ENCODE data around the gene LIN7B.
"Not testable (repeated sequence)": the region's sequence is repeated elsewhere in the genome, so short reads cannot be mapped to it uniquely, and the experiment has no call there.

Gene LIN7B

DNA sequence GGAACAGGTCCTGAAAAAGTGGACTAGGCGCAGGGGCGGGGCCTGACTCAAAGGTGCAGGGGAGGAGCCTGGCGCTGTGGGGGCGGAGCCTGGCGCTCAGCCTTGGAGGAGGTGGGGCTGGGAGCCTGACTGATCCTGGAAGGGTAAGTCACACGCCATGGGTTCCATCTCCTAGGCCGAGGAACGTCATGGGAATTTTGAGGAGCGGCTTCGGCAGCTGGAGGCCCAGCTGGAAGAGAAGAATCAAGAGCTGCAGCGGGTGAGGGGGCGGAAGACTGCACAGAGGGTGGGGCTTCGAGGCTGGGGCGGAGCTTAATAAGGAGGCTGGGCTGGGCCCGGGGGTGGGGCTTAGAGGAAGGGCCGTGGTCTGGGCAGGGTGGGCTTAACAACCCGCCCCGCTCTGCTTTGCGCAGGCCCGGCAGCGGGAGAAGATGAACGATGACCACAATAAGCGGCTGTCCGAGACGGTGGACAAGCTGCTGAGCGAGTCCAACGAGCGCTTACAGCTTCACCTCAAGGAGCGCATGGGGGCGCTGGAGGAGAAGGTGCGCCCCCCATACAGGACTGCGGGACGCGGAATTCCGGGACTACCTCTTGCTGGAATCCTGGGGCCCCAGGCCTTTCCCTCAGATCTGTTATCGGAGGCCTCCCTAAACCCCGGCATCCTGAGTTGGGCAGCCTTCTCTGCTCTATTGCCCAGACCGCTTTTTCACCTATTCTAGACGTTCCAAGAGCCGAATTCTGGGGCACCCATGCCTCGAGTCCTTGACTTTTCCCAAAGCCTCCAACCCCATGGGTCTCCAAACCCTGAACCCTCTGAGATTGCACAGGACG is 19.7 kb downstream of the LIN7B start:
- peak overlapping the region in 2 of 21 experiments; percentile 15 to 50 for H3K27ac ChIP-seq
- peak overlapping the region in 1 of 7 experiments; percentile 5 for H3K4me3 ChIP-seq

DNA sequence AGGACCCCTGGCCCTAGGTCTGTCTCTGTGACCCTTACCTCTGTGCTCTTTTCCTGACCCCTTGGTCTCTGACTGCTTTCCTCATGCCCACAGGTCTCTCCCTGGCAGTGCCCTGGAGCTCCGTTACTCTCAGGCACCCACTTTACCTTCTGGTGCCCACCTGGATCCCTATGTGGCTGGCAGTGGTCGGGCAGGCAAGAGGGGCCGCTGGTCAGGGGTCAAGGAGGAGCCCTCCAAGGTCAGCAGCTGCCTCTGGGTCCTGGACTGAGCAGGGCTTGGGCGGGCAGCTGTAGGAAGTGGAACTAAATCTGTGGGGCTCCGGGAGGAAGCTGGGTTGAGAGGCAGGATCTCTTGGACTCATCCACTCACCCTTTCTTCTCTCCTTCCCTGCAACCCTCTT is 21.5 kb downstream of the LIN7B start:
- H3K4me3 ChIP-seq: no peak overlapping the region
- H3K27ac ChIP-seq: no peak overlapping the region

DNA sequence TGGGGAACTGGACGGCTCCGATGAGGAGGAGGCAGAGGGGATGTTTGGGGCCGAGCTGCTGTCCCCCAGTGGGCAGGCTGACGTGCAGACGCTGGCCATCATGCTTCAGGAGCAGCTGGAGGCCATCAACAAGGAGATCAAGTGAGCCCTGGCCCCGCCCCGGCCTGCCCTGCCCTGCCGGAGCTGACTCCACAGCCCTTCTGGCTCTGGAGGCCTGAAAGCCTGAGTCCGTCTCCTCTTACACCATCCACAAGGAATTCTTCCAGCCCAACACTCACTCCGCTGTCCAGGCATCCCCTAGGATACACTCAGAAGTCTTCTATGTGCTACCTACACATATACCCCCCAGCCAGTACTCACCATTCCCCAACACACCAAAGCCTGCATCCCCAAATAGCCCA is 22.6 kb downstream of the LIN7B start:
- H3K27ac ChIP-seq: peak overlapping the region in 1 of 21 experiments; percentile 30
- H3K4me3 ChIP-seq: no peak overlapping the region

GRCh38 chr19:49140951-49141350 is 26.8 kb downstream of the LIN7B start:
- Histone ChIP-seq H3K4me3 (no peak overlapping the region), H3K27ac (no peak overlapping the region)

- Histone ChIP-seq H3K27ac (no peak overlapping the region), H3K4me3 (no peak overlapping the region)
These were observed 27.2 kb downstream of the LIN7B start for GRCh38 chr19:49141352-49141751.

GRCh38 chr19:49142866-49143335 is 28.7 kb downstream of the LIN7B start:
- no peak overlapping the region for H3K27ac ChIP-seq
- H3K4me3 ChIP-seq: peak overlapping the region in 5 of 7 experiments; percentile 21 to 30 (median 27)

DNA sequence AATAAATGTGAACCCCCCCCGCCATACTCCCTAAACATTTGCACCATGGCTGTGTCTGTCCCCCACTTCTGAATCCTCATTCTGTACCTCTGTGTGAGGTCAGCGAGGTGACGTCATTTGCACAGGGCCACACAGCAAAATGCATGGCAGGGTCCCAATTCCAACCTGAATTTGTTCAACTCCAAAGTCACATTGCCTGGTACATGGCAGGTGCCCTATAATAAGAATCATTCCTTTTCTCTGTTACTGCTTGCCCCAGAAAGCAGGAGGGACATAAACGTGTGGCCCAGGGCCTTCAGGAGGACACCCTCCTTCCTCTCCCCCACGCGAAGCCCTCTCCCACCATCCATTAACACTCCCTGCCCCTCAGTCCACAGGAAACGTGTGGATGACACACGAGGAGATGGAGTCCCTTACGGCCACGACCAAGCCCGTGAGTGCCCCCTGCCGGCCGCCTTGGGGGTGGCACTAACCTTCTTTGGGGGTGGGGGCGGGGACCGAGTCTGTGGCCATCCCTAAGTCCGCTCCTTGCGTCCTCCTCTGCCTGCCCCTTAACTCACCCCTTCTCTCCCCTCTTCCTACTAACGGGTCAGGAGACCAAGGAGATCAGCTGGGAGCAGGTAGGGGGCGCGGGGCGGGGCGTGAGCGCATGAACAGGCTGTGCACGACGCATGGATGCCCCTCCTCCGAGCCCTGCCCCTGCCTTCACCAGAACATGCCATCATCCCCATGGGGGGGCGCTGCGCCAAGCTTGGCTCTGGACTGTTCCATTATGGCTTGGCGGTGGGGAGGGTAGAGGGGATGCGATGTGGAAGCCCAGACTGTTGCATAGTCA is 31.6 kb downstream of the LIN7B start:
- H3K4me3 ChIP-seq: no peak overlapping the region
- H3K27ac ChIP-seq: no peak overlapping the region

- not testable (repeated sequence) for H3K27ac ChIP-seq, H3K4me3 ChIP-seq
These were observed 32.2 kb downstream of the LIN7B start for GRCh38 chr19:49146408-49146770.

GRCh38 chr19:49148044-49148682 is 34.0 kb downstream of the LIN7B start:
- peak overlapping the region in 6 of 21 experiments; percentile 10 to 84 (median 34) for H3K27ac ChIP-seq
- peak overlapping the region in 2 of 7 experiments; percentile 68 to 78 for H3K4me3 ChIP-seq

- peak overlapping the region; percentile 44 to 78 (median 50) for H3K4me3 ChIP-seq
- peak overlapping the region in 18 of 21 experiments; percentile 13 to 86 (median 69) for H3K27ac ChIP-seq
These were observed 34.8 kb downstream of the LIN7B start for GRCh38 chr19:49148784-49149651.

- Histone ChIP-seq H3K27ac (peak overlapping the region; percentile 13 to 86 (median 67)), H3K4me3 (peak overlapping the region; percentile 44 to 78 (median 50))
These were observed 35.5 kb downstream of the LIN7B start for GRCh38 chr19:49149652-49150105.

- peak overlapping the region; percentile 44 to 78 (median 50) for H3K4me3 ChIP-seq
- peak overlapping the region; percentile 13 to 86 (median 67) for H3K27ac ChIP-seq
These were observed 36.2 kb downstream of the LIN7B start for GRCh38 chr19:49150106-49150943.

DNA sequence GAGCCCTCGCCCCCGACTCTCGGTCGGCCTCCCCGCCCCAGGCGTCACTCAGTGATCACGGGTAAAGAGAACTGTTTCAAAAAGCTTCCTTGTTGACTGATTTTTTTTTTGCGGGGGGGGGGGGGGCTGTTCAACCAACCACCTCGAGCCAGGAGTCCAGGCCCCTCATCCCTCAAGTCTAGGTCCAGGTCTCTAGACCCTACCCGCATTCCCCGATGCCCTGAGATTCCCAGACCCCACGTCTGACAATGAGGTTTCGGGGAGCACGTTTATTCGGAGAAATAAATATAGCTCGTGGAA is 36.7 kb downstream of the LIN7B start:
- Histone ChIP-seq H3K27ac (peak overlapping the region in 19 of 21 experiments; percentile 24 to 86 (median 71)), H3K4me3 (peak overlapping the region; percentile 44 to 78 (median 50))

DNA sequence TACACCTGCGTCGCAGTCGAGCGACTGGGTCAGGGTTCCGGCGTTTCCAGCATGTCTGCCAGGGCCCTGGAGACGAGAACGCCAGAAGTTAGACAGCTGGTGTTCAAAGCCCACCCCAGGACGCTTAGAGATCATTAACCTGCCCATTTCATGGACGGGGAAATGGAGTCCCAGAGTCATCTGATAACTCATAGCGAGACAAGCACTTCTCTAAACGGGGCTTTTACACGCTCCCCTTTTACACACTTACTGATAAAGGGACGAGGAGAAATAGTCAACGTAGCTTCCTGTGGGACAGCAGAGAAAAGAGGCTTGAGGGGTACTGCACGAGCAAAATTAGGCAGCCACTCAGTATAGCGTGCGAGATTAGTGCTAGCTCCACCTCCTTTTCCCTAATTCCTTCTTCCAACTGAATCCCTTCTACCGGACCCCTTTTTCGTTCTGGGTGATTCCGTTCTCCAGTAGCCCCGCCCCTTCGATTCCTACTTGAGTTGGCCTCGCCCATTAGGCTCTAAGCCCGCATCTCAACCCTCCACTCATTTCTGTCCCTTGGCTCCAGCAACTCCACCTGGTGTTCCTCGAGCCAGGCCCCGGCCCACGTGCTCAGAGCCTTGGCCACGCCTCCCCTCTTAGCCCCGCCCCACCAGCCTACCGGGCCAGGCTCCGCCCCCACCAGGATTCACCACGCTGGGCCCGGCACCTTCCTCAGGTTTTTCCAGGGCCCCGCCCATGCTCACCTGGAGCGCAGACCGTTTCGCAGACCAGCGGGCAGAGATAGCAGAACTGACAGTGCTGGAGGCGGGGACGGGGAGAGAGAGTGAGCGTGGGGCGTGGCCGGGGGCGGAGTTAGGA is 37.3 kb downstream of the LIN7B start:
- H3K4me3 ChIP-seq: peak overlapping the region in 6 of 7 experiments; percentile 46 to 78 (median 55)

GRCh38 chr19:49152119-49152550 is 38.0 kb downstream of the LIN7B start:
- H3K4me3 ChIP-seq: no peak overlapping the region
- H3K27ac ChIP-seq: no peak overlapping the region

More for the DNA sequence above, 37.3 kb downstream of the LIN7B start:
- peak overlapping the region in 6 of 21 experiments; percentile 67 to 86 (median 78) for H3K27ac ChIP-seq

DNA sequence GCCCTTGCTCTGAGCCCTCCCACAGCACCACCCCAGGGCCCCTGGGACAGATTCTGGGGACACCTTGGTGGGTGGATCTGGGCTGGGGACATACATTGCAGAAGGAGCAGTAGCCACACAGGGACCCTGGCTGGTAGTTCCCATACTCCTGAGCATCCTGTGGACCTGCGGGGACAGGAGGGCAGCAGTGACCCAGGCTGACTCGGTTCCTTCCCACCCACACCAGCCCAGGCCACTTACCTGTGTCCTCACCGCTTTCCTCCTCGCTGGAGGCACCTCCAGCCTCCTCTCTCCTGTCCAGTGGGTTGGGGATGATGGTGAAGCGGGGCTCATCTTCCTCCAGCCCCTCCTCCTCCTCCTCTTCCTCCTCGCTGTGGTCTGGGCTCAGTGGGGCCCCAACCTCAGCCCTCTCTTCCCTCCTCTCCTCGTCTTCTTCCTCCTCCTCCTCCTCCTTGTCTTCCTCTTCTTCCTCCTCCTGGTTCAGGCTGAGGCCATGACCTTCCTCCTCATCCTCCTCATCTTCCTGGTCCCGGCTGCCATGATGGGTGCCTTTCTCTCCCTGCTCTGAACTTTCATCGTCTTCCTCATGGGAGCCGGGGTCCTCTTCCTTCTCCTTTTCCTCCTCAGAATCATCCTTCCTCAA is 39.1 kb downstream of the LIN7B start:
- H3K27ac ChIP-seq: no peak overlapping the region

DNA sequence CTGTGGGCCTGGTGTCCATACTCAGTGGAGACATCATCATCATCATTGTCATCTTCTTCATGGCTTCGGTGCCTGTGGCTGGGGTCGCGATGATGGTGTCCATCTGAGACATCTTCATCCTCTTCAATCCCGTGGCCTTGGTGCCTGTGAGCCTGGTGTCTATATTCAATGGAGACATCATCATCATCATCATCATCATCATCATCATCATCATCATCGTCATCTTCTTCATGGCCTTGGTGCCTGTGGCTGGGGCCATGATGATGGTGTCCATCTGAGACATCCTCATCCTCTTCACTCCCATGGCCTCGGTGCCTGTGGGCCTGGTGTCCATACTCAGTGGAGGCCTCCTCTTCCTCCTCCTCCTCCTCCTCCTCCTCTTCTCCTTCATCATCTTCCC is 40.1 kb downstream of the LIN7B start:
- no peak overlapping the region for H3K4me3 ChIP-seq
- no peak overlapping the region for H3K27ac ChIP-seq

More for the DNA sequence above, 39.1 kb downstream of the LIN7B start:
- H3K4me3 ChIP-seq: no peak overlapping the region
